PFSK-1 (cell line): ENCODE results near the gene SUSD2.
A peak's percentile ranks its signal among the peaks of the same experiment; 100 is the strongest.

Experiments used
- FOXP2 ChIP-seq: optimal IDR thresholded peaks from 2 replicates; pipeline ENCODE3; 2011; ENCODE audit warnings: borderline replicate concordance, control low read depth, inconsistent platforms; ENCODE audit not compliant: insufficient read depth; ENCODE audit errors: extremely low read length, extremely low read depth
- POLR2AphosphoS5 ChIP-seq: IDR thresholded peaks from 2 replicates; pipeline ENCODE4 v1.6.1; 2012; ENCODE audit warnings: low read depth, mild to moderate bottlenecking, control low read depth, low read length, moderate library complexity
- REST ChIP-seq, 2 experiments: IDR thresholded peaks; 2 replicates each; pipeline versions ENCODE4 v1.6.1 to v1.8.0; 2011 to 2012; ENCODE audit warnings: low read depth in 2 of 2, low read length in 2 of 2, control low read depth in 1 of 2, inconsistent platforms in 1 of 2, mild to moderate bottlenecking in 1 of 2, moderate library complexity in 1 of 2; ENCODE audit not compliant: insufficient read depth in 1 of 2
- SIN3A ChIP-seq: IDR thresholded peaks from 2 replicates; pipeline ENCODE4 v1.6.1; 2012; ENCODE audit warnings: mild to moderate bottlenecking, low read length, moderate library complexity, borderline replicate concordance; ENCODE audit not compliant: insufficient read depth
- TAF1 ChIP-seq: IDR thresholded peaks from 2 replicates; pipeline ENCODE4 v1.6.1; 2012; ENCODE audit warnings: low read length, control low read depth, borderline replicate concordance; ENCODE audit not compliant: insufficient read depth

Gene SUSD2

GRCh38 chr22:24142831-24143230 is 38.5 kb upstream of the SUSD2 start:
- TF ChIP-seq TAF1 = no peak
- no peak for TF ChIP-seq POLR2AphosphoS5
- TF ChIP-seq FOXP2 = no peak
- TF ChIP-seq SIN3A = no peak
- TF ChIP-seq REST (IDR thresholded peaks at IDR 0.05; ENCODE audit: insufficient read depth in 1 of 2, low read depth in 2 of 2, low read length in 2 of 2) = no peak

GRCh38 chr22:24144056-24144777 is 37.1 kb upstream of the SUSD2 start:
- TF ChIP-seq FOXP2 (no peak), TAF1 (no peak)

GRCh38 chr22:24144778-24145085 is 36.6 kb upstream of the SUSD2 start:
- TF ChIP-seq FOXP2 (no peak), POLR2AphosphoS5 (no peak), REST (IDR thresholded peaks at IDR 0.05; ENCODE audit: insufficient read depth in 1 of 2, low read depth in 2 of 2, low read length in 2 of 2) (no peak), SIN3A (no peak)

- TF ChIP-seq FOXP2 = no peak
- TF ChIP-seq SIN3A = no peak
- no peak for TF ChIP-seq REST (IDR thresholded peaks at IDR 0.05; ENCODE audit: insufficient read depth in 1 of 2, low read depth in 2 of 2, low read length in 2 of 2)
- no peak for TF ChIP-seq TAF1
- no peak for TF ChIP-seq POLR2AphosphoS5
Measured at GRCh38 chr22:24145446-24146193, 35.7 kb upstream of the SUSD2 start.

- peak; percentile 68 for TF ChIP-seq FOXP2
- TF ChIP-seq SIN3A = no peak
- TF ChIP-seq POLR2AphosphoS5 = no peak
- no peak for TF ChIP-seq REST (IDR thresholded peaks at IDR 0.05; ENCODE audit: insufficient read depth in 1 of 2, low read depth in 2 of 2, low read length in 2 of 2)
- no peak for TF ChIP-seq TAF1
Measured at GRCh38 chr22:24146194-24146616, 35.1 kb upstream of the SUSD2 start.
